ENCODE measurements around the gene CHL1.

- TF ChIP-seq CTCF (conservative IDR thresholded peaks at IDR 0.05; ENCODE audit: low read depth in 2 of 2) (no peak; a peak in 1 of 4 replicates), ETS1 (IDR thresholded peaks at IDR 0.05) (no peak), POLR2AphosphoS5 (IDR thresholded peaks at IDR 0.05; ENCODE audit: low read depth) (no peak)
Observed at GRCh38 chr3:436053-436452, 239.5 kb downstream of the CHL1 start.
